HG03378 (cell line): ENCODE measurements around the gene R3HCC1L.
"Not testable (repeated sequence)": the region's sequence is repeated elsewhere in the genome, so short reads cannot be mapped to it uniquely, and the experiment has no call there.

Experiments
- ATAC-seq: cut with Tn5 transposase; IDR thresholded peaks from one replicate; pipeline ENCODE4 v1.9.1; 2021; ENCODE audit warnings: mild to moderate bottlenecking, moderate library complexity; ENCODE audit not compliant: unreplicated experiment

R3HCC1L gene

DNA sequence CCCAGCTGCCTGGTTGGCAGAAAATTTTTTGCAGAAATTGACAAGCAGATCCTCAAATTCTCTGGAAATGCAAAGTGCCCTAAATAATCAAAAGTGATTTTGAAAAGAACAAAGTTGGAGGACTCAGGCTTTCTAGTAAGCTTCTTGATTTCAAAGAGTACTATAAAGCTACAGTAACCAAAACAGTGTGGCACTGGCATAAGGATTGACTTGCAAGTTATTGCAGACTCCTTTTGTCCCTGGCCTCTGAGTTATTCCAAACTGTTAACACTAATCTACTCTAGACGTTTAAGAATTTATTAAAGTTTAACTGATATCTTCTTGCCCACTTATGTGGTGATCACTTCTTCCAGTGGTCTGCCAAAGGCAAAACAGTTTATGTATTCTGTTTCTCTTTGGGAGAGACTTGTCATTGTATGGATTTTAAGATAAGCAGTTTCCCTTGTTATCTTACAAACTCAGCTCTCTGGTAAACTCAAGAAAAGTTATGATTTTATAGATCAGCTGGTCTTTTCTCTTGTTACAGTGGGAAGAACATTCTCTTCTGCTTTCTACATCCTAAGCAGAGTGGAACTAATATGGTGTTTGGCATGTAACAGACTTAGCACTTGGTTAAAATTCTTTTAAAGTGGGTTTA, 92.2 kb downstream of the R3HCC1L start:
- no peak for ATAC-seq

DNA sequence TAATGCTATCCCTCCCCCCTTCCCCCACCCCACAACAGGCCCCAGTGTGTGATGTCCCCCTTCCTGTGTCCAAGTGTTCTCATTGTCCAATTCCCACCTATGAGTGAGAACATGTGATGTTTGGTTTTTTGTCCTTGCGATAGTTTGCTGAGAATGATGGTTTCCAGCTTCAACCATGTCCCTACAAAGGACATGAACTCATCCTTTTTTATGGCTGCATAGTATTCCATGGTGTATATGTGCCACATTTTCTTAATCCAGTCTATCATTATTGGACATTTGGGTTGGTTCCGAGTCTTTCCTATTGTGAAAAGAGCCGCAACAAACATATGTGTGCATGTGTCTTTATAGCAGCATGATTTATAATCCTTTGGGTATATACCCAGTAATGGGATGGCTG, 93.3 kb downstream of the R3HCC1L start:
- ATAC-seq = not testable (repeated sequence)

DNA sequence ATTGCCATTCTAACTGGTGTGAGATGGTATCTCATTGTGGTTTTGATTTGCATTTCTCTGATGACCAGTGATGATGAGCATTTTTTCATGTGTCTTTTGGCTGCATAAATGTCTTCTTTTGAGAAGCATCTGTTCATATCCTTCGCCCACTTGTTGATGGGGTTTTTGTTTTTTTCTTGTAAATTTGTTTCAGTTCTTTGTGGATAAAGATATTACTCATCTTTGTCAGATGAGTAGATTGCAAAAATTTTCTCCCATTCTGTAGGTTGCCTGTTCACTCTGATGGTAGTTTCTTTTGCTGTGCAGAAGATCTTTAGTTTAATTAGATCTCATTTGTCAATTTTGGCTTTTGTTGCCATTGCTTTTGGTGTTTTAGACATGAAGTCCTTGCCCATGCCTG, 93.8 kb downstream of the R3HCC1L start:
- not testable (repeated sequence) for ATAC-seq

DNA sequence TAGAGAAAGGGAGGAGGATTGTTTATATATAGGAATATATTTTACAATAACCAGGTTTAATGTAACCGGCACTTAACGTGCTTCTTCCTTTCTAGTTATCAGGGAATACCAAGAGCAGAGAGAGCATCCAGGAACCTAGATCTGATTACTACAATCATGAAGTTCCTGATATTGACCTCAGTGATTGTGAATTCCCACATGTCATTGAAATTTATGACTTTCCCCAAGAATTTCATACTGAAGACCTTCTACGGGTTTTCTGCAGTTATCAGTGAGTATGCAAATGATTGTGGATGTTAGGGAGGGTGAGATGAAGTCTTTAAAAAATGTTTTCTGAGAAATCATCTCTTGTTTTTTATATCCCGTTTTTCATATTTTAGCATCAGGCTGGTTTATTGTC, 97.0 kb downstream of the R3HCC1L start:
- ATAC-seq = no peak

DNA sequence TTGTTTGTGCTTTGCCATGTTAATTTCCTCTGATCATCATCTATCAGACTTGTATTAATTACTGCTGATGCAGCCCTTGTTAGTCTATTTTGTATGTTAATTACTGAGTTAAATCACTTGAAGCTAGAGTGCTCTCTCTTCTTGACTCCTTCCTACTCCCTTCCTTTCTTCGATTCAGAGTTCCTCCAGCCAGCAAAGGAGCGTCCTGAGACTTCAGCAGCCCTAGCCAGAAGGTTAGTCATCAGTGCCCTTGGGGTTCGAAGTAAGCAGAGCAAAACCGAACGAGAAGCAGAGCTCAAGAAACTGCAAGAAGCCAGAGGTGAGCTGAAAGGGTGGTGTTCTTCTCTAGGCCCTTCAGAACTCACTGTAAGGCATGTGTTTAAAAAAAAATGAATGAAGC, 101.4 kb downstream of the R3HCC1L start:
- ATAC-seq = no peak

DNA sequence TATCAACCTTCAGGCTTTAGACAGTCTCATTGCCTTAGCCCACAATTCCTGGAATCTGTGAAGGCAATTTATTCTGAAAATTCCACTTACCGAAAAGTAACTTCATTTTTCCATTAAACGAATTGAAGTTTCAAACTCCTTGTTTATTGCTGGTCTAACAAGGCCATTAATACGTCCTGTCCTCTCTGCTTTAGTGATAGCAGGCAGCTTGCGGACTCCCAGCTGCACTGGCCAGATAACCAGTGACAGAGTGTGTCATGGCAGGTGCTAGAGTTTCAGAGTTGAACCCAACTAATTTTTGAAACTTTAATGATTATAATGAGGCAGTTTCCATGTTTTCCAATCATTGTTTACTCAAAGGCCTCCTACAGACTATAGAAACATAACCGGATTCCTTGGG, 102.4 kb downstream of the R3HCC1L start:
- no peak for ATAC-seq

DNA sequence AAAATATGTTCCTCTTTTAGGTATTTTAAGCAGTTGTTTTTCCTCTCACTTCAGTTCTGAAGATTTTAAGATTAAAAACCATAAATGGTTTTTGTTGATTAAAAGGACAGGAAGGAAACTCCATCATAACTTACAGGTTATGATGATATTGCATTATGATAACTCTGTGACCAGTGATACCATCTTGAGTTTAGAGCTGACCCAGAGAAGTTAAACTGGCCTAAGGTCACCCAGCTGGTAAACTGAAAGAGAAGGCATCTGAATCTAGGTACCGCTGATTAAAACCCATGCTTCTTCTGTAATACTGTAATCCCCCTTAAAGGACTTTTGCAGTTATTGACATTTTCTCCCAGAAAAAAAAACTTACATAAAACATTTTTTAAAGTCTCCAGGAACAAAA, 103.9 kb downstream of the R3HCC1L start:
- ATAC-seq = no peak

DNA sequence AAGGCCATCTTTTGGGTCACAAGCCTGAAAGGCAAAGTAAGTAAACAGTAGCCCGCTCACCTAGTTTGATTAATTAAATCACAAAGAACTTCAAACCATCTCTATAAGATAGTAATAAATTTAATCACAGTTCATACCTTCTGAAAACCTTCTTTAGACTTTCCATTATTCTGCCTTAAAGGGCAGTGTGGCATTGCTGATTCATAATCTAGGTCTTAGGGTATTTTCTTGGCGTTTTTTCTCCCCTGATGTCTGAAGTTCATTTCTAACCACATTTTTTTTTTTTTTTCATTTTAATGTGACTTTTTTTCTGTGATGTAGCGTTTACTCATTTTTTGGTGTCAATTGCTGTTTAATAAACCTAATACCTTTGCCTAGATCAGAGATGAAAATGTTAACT, 106.1 kb downstream of the R3HCC1L start:
- ATAC-seq = no peak

DNA sequence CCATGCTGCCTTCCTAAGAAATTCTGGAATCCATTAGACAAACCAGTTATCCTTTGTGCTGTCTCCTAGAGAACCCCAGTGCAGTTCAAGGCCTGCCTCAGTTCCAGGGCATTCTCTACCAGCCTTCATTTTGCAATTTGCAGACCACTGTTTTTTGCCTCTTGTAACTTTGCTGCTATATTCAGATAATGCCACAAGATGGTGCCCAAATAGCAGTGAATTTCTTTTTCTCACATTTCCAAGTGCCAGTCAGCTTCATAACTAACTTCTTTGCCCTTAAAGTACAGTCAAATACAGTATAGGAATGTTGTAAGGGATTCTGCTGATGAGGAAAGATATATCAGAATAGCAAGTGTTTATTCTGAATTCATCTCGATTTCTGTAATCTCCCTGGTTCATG, 108.4 kb downstream of the R3HCC1L start:
- no peak for ATAC-seq

DNA sequence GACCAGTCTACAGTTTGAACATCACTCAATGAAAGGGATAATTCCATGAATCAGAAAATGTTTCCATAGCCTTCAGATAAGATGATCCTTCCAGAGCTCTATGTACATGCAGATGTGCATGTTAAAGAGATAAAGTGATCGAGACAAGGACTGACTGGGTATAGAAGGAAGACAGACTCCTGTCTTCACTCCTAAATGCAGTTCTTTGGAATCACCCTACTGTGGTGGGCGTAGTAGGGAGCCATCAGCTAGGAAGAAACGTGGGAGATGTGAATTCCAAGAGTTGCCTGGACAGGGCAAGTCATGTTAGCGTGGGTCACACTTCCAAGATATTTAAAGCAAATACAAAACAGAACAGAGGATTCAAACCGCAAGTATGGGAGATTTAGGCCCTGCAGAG, 109.7 kb downstream of the R3HCC1L start:
- ATAC-seq = no peak

DNA sequence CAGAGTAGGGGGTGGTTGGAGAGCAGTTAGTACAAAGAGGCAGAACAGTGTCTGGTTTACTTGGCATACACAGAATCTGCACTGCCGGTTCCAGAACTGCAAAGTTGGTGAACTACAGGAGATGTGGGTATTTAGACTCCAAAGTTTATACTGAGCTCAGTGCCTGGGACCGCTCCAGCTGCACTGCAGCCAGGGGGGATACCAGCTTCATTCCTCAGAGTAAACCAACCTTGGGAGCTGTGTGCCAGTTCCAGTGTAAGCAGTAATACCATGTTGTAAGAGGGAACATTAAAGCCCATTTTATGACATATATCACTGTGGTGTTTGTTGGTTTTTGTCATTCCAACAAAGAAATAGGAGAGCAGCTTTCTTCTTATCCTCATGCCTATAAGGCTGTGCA, 110.1 kb downstream of the R3HCC1L start:
- ATAC-seq = no peak

DNA sequence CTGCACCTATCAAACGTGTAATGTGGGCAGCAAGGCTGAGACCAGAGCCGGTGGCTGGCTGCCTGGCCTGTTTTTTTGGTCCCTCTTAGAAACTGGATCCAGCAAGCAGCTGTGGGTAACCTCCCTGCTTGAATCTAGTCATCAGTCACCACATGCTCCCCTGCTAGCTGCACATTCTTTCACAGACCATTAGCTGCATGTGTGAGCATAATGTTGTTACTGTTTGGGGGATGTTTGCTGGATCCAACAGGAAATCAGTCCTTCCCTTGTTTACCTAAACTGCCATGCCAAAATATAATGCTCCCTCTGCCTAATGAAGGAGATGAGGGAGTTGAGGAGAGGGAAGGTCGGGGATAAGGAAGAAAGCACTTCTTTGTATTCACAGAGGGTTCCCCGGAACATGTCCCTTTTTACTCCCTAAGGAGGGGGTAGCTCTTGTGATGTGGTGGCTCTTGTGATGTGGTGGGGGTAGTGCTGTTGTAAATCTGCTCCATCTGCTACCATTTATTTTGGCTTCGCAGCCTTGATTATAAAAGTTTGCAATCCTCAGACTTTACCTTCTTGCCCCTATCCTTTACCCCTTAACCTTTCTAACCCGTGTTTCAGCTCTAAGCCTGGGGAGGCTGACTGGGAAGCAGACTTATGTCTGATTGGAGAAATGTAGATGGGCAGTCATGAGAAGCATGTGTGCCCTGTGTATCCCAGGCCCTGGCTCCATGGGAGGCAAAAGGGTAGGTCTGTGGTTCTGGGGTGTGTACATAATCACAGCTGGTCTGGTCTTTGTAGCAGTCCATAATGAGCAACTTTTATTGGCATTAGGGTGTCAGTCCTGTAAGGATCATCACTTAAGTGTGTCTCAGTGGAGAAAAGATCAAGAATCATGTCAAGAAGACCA, 112.7 kb downstream of the R3HCC1L start:
- no peak for ATAC-seq

DNA sequence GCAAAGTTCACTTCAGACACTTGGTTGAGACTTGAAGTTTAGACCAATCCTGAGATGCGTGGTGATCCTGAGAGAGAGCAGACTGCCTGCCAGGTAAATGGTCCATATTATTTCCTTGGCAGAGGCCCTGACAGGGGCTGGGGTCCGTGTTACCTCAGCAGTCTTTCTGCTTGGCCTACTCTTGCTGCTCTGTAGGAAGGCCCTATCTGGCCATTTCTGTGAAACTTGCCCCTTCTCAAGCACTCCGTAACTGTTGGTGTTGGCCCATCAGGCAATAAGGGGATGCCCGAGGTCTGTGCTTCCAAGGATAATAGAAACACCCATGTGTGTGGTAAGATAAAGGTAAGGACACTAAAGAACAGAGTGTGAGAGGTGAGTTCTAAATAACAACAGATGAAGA, 113.6 kb downstream of the R3HCC1L start:
- ATAC-seq = no peak

DNA sequence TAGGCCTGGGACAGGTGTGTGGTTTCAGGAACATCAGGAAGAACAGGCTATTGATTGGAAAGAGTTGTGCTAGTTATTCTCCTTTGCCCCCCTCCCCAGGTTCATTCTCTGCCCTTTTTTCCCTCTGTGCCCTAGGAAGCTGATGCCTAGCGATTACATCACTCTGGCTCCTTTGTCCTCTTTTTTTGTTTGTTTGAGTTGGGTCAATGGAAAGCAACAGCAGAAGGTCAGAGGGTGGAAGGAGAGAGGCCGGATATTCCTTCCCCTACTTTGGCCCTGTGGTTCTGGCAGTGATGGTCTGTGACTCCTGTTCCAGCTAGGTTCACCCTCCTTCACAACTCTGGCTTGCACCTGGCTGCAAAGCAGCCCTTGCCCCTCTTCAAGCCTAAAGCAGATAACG, 114.7 kb downstream of the R3HCC1L start:
- no peak for ATAC-seq

DNA sequence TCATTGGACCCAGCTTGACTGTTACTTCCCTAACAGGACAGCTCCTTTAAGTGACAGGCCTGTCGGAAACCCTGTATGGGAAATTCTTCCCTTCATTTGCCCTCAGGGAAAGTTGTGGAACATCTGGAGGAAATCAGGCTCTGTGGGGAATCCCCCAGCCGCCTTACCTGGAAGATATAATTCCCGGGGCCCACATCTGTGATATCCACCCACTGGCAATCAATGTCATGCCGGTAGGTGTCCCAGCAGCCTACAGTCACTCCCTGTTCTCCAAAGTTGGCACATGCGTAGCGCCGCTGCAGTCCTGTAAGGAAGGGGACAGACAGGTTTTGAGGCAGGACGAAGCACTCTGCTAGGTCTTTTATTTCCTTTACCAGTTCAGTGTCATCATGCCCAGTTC, 116.9 kb downstream of the R3HCC1L start:
- no peak for ATAC-seq

DNA sequence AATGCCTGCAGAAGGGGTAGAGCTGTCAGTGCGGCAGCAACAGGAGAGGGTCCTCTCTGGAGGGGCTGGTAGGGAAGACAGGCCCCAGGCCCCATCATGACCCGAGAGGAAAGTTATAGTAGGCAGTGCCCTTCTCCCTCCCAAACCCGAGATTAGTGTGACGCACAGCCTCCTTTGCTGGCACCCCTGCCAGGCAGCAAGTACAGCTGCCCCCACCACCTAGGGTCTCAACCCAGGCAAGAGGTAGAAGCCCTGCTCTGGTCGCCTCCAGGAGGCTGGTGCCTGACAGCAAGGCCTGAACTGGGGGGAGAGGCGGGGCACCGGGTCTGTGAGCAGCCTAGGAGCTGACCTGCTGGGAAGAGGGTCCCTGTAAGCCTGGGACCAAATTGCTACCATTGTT, 118.0 kb downstream of the R3HCC1L start:
- no peak for ATAC-seq

DNA sequence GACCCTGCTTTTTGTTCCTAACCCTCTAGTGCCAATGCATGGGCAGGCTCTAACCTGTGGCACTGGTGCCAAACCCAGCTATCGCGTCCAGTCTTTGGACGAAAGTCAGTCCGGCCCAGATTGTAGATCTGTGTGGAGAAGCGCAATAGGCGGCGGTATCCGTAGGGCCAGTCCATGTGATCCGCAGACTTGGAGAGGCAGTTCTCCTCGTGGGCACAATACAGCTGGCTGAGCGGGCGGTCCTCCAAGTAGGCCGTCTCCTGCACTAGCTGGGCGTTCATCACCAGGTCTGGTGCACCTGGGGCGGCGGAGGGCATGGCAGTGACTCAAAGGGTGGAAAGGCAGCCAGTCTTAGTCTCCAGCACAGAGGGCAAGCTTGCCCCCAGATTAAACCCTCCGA, 119.0 kb downstream of the R3HCC1L start:
- ATAC-seq = no peak

DNA sequence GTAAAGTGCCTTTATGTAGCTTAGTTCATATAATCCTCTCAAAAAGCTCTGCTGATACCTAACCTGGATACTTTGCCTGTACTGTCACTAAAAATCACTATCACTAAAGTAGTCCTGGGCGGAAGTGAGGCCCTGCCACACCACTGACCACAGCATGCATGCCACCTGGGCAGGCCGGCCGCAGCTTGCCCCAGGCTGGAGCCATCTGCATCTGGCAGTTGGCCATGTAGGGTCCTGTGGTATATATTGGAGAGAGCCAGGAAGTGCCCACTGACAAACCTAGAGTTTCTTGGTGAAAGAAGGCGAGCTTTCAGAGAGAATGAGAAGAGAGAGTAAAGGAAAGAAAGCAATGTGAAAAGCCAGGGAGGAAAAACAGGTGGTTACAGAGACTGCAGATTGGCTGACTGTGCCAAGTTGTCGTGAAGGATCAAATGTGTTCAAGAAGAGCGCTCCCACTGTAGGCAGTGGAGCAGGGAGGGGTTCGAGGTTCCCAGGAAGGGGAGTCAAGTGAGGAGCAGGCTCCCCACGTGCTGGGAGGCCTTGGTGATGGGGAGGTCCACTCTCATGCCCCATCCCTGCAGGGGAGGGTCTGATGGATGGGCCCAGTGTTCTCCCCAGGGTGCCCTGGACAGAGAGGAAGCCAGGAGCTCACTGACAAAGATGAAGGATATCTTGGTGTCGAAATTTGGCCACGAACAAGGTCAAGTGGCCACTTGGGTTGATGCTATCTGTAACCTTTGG, 119.9 kb downstream of the R3HCC1L start:
- no peak for ATAC-seq

DNA sequence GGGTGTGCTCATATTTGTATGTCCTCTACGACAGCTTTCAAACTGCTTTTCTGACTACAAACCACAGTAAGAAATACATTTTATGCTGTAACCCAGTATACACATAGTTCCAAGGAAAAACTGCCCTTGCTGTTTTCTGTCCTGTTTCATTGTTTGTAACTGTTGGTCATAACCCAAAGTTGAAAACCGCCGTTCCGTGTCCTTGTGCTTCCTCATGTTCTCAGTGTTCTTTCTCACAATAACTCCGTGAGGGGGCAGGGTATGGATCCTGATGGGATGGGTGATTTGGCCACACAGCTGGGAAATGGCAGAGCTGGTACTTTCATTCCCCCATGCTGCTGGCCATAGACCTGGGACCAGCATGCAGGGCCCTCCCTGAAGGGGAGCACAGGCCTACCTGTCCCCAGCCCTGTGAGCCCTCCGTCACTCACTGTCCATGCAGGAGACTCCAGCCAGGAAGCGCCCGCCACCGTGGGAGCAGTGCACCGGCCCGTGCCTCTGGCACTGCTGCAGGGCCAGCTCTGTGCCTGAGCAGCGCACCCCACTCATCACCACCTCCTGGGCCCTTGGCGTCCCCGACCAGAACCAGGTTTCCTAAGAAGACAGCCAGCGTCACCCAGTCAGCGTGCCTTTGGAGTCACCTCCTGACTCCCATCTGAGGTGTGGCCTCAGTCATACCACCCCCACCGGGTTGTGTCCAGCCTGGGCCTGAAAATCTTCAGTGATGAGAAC, 120.9 kb downstream of the R3HCC1L start:
- no peak for ATAC-seq

DNA sequence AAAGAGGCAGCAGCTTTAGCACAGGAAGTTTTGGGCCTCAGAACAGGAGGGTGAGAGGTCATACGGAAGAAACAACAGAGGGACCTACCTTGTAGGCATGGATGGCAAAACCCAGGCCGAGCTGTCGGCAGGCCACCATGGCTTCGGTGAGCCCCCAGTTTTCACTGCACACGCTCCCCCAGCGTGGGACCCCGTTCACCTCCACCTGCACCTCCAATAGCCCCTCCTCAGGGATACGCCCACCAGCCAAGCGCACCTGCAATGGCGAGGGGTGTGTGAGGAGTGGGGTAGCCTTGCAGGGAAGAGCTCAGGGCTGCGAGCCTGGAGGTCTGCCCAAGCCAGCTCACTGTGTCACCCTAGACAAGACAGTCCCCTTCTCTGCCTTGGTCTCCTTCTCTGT, 122.2 kb downstream of the R3HCC1L start:
- ATAC-seq = no peak

DNA sequence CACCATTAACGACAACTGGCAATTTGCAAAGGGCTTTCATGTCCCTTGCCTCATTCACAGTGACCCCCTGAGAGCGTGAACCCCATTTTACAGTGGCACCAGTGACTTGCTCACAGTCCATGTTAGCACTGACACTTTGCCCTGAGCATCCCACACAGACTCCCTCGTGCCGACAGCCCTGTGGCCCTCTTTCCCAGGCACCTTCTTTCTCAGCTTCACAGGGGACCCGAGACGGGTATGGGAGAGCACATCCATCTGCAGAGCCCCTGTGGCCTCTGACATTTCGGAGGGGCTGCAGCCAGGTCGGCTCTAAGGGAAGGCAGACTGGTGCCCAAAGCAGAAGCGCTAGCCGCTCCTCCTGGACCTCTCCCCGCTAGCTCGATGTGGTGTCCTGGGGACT, 122.7 kb downstream of the R3HCC1L start:
- ATAC-seq = no peak
